Fibroblast of lung (primary cell): ENCODE results near the gene KRTAP19-3. TPM values are rescaled to one million over a fixed set of nuclear protein-coding genes. Genes with fewer than 3 reads are reported as not detected.
"Not testable (repeated sequence)": the region's sequence is repeated elsewhere in the genome, so short reads cannot be mapped to it uniquely, and the experiment has no call there.

Experiments used
- DNase-seq, 2 donors: peaks; one replicate each; pipeline versions ENCODE4 v3.0.0 to v3.0.0-alpha.2; 2010; ENCODE audit warnings: low read depth in 2 of 2
- H2AFZ ChIP-seq: 2 replicates; pipeline ENCODE4 v1.5.1; 2012; ENCODE audit warnings: low read length, control low read depth, inconsistent platforms
- H3K27ac ChIP-seq: 2 replicates; pipeline ENCODE4 v1.5.1; 2011; ENCODE audit warnings: low read length, control low read depth; ENCODE audit not compliant: insufficient read depth
- H3K27me3 ChIP-seq: 2 replicates; pipeline ENCODE4 v1.5.1; 2011; ENCODE audit warnings: mild to moderate bottlenecking, low read length; ENCODE audit not compliant: control insufficient read depth, insufficient read depth
- H3K36me3 ChIP-seq: 2 replicates; pipeline ENCODE4 v1.5.1; 2011; ENCODE audit warnings: low read length; ENCODE audit not compliant: control insufficient read depth, insufficient read depth
- H3K4me1 ChIP-seq: 2 replicates; pipeline ENCODE4 v1.5.1; 2011; ENCODE audit warnings: low read length; ENCODE audit not compliant: control insufficient read depth, insufficient read depth; ENCODE audit errors: extremely low read depth
- H3K4me2 ChIP-seq: 2 replicates; pipeline ENCODE4 v1.5.1; 2011; ENCODE audit warnings: low read length, control low read depth; ENCODE audit not compliant: insufficient read depth; ENCODE audit errors: extremely low read depth
- H3K4me3 ChIP-seq, 4 experiments: fragments of 200-600 bp in 1 of 4; sonication (generic) in 1 of 4; replicated peaks in 1 of 4; 2 replicates each; pipeline ENCODE4 v1.5.1; 2011 to 2016; ENCODE audit warnings: low read length in 4 of 4, low read depth in 3 of 4, mild to moderate bottlenecking in 3 of 4, control low read depth in 2 of 4, inconsistent platforms in 1 of 4, mixed read lengths in 1 of 4; ENCODE audit not compliant: insufficient read depth in 1 of 4; ENCODE audit errors: control extremely low read depth in 1 of 4
- H3K79me2 ChIP-seq: 2 replicates; pipeline ENCODE4 v1.5.1; 2012; ENCODE audit warnings: mild to moderate bottlenecking, low read length, inconsistent platforms; ENCODE audit not compliant: control insufficient read depth, insufficient read depth
- H3K9ac ChIP-seq: 2 replicates; pipeline ENCODE4 v1.5.1; 2011; ENCODE audit warnings: mild to moderate bottlenecking, low read length, control low read depth; ENCODE audit not compliant: insufficient read depth
- H3K9me3 ChIP-seq: 2 replicates; pipeline ENCODE4 v1.5.1; 2012; ENCODE audit warnings: low read depth, low read length; ENCODE audit not compliant: control insufficient read depth, insufficient read depth
- H4K20me1 ChIP-seq: 2 replicates; pipeline ENCODE4 v1.5.1; 2011; ENCODE audit warnings: low read length; ENCODE audit not compliant: control insufficient read depth, insufficient read depth; ENCODE audit errors: extremely low read depth
- CTCF ChIP-seq, 2 donors: IDR thresholded peaks in 1 of 2; conservative IDR thresholded peaks in 1 of 2; 1 replicate in 1 of 2; 2 replicates in 1 of 2; pipeline ENCODE4 v1.5.1; 2011 to 2012; ENCODE audit warnings: low read length in 2 of 2, control low read depth in 1 of 2, inconsistent platforms in 1 of 2, low read depth in 1 of 2, mild to moderate bottlenecking in 1 of 2
- EZH2 ChIP-seq: IDR thresholded peaks from 2 replicates; pipeline ENCODE4 v1.5.1; 2012; ENCODE audit warnings: low read length, control low read depth, mild to moderate bottlenecking; ENCODE audit errors: missing control alignments
- polyA minus RNA-seq: library from RNA; depleted of rRNA, polyadenylated mRNA; stranded (reverse); fragments of >200 nt; gene quantifications from 2 replicates; pipeline ENCODE4 v1.2.3, GENCODE V29; 2011; ENCODE audit warnings: low replicate concordance
- polyA plus RNA-seq, 2 donors: library from polyadenylated mRNA; depleted of rRNA in 1 of 2; stranded (reverse) in 1 of 2; unstranded in 1 of 2; fragments of >200 nt; gene quantifications; 2 replicates each; pipeline ENCODE4 v1.2.1, GENCODE V29; 2011 to 2012; ENCODE audit warnings: missing spikeins in 1 of 2
- total RNA-seq: library from RNA; depleted of rRNA; stranded (reverse); fragments of >200 nt; gene quantifications from 2 replicates; pipeline ENCODE4 v1.2.1, GENCODE V29; 2014

The KRTAP19-3 gene
- total RNA-seq = not detected in 2 replicates
- not detected in 2 replicates for polyA plus RNA-seq
- not detected in 2 replicates for polyA plus RNA-seq (2012)
- not detected in 2 replicates for polyA minus RNA-seq

GRCh38 chr21:30491963-30492428 lies at the start of gene KRTAP19-3:
KRTAP19-3 (minus strand) TSS chr21:30492013; CDS start chr21:30491957, 56 bp downstream.
- no peaks in the 10 kb centered on the region for H4K20me1 ChIP-seq
- H3K9ac ChIP-seq = no peak within 1 kb of the TSS
- H2AFZ ChIP-seq = no peak within 1 kb of the TSS
- no peaks in the 10 kb centered on the region for H3K36me3 ChIP-seq
- TF ChIP-seq CTCF (conservative IDR thresholded peaks at IDR 0.05 in 1 of 2, IDR thresholded peaks at IDR 0.05 in 1 of 2; ENCODE audit: low read depth in 1 of 2, low read length in 2 of 2) = no peak
- no peak for TF ChIP-seq EZH2
- no peak for DNase-seq
- no peak within 1 kb of the TSS for H3K4me3 ChIP-seq
- no peak within 1 kb of the TSS for H3K27ac ChIP-seq
- H3K27me3 ChIP-seq = no peaks in the 10 kb centered on the region
- no peaks in the 10 kb centered on the region for H3K4me1 ChIP-seq
- H3K9me3 ChIP-seq = no peaks in the 10 kb centered on the region
- H3K4me2 ChIP-seq = no peak within 1 kb of the TSS
- H3K79me2 ChIP-seq = no peaks in the 10 kb centered on the region

GRCh38 chr21:30518876-30519275 lies 27.1 kb upstream of the KRTAP19-3 start:
- Histone ChIP-seq H3K27ac (no peak overlapping the region), H3K27me3 (no peaks in the 10 kb centered on the region), H4K20me1 (no peaks in the 10 kb centered on the region), H3K9me3 (no peaks in the 10 kb centered on the region), H3K9ac (no peak overlapping the region), H3K36me3 (no peaks in the 10 kb centered on the region), H3K4me2 (no peak overlapping the region), H2AFZ (no peak overlapping the region), H3K79me2 (no peaks in the 10 kb centered on the region), H3K4me1 (no peaks in the 10 kb centered on the region), H3K4me3 (no peak overlapping the region)
- TF ChIP-seq CTCF (conservative IDR thresholded peaks at IDR 0.05 in 1 of 2, IDR thresholded peaks at IDR 0.05 in 1 of 2; ENCODE audit: low read depth in 1 of 2, low read length in 2 of 2) (no peak), EZH2 (no peak)
- no peak for DNase-seq

GRCh38 chr21:30515681-30516080 lies 23.9 kb upstream of the KRTAP19-3 start:
- no peak for DNase-seq
- no peak overlapping the region for H3K4me3 ChIP-seq
- H3K36me3 ChIP-seq = no peaks in the 10 kb centered on the region
- no peak overlapping the region for H3K9ac ChIP-seq
- no peaks in the 10 kb centered on the region for H4K20me1 ChIP-seq
- no peaks in the 10 kb centered on the region for H3K4me1 ChIP-seq
- no peaks in the 10 kb centered on the region for H3K79me2 ChIP-seq
- H2AFZ ChIP-seq = no peak overlapping the region
- H3K9me3 ChIP-seq = no peaks in the 10 kb centered on the region
- H3K27me3 ChIP-seq = no peaks in the 10 kb centered on the region
- no peak overlapping the region for H3K27ac ChIP-seq
- TF ChIP-seq EZH2 = no peak
- TF ChIP-seq CTCF (conservative IDR thresholded peaks at IDR 0.05 in 1 of 2, IDR thresholded peaks at IDR 0.05 in 1 of 2; ENCODE audit: low read depth in 1 of 2, low read length in 2 of 2) = no peak
- H3K4me2 ChIP-seq = no peak overlapping the region

GRCh38 chr21:30505621-30506205 lies 13.9 kb upstream of the KRTAP19-3 start:
- H3K4me3 ChIP-seq, H3K36me3 ChIP-seq, H3K4me2 ChIP-seq, H3K27ac ChIP-seq, DNase-seq, H3K9ac ChIP-seq, H3K4me1 ChIP-seq, H3K79me2 ChIP-seq, H3K27me3 ChIP-seq, H2AFZ ChIP-seq, H3K9me3 ChIP-seq, H4K20me1 ChIP-seq: not testable (repeated sequence)
